Activated T-helper 2 cell treated with anti-CD3 and anti-CD28 coated beads, Interferon-gamma antibody, Interleukin-2, Interleukin-4, amounts not matched to agents 10 μg/mL and 5 μg/mL and 100 μg/mL, durations not matched to agents 14 hours and 24 hours and 36 hours (primary cell): ENCODE data around the gene ZNF792. TPM values are rescaled to one million over a fixed set of nuclear protein-coding genes. Genes with fewer than 3 reads are reported as not detected.
A peak's percentile ranks its signal among the peaks of the same experiment; 100 is the strongest.
"Not testable (repeated sequence)": the region's sequence is repeated elsewhere in the genome, so short reads cannot be mapped to it uniquely, and the experiment has no call there.

Source experiments
- DNase-seq: peaks from one replicate; pipeline ENCODE4 v3.0.0; 2021; ENCODE audit warnings: low spot score
- H3K27ac Mint-ChIP-seq: one replicate; pipeline ENCODE4 v1.8.0; 2021; ENCODE audit warnings: mixed read lengths
- H3K27me3 Mint-ChIP-seq: one replicate; pipeline ENCODE4 v1.8.0; 2021; ENCODE audit warnings: low read depth, mixed read lengths
- H3K36me3 Mint-ChIP-seq: one replicate; pipeline ENCODE4 v1.8.0; 2021; ENCODE audit warnings: low read depth, mixed read lengths
- H3K4me1 Mint-ChIP-seq: one replicate; pipeline ENCODE4 v1.8.0; 2021; ENCODE audit warnings: low read depth, mixed read lengths
- H3K4me3 Mint-ChIP-seq: one replicate; pipeline ENCODE4 v1.8.0; 2021; ENCODE audit warnings: low read depth, mild to moderate bottlenecking, moderate library complexity, mixed read lengths
- H3K9me3 Mint-ChIP-seq: one replicate; pipeline ENCODE4 v1.8.0; 2021; ENCODE audit warnings: mixed read lengths
- intact Hi-C: fragments of 100-400 bp; cut with micrococcal nuclease; formaldehyde crosslinking; loops from one replicate; pipeline ENCODE4 v1.15.1; 2023
- total RNA-seq: library from RNA; stranded (reverse); gene quantifications from 2 replicates; pipeline ENCODE4 v1.2.3, GENCODE V29; 2022

The ZNF792 gene
- total RNA-seq, 1 donor from 2014 or later = 10.0 TPM

DNA sequence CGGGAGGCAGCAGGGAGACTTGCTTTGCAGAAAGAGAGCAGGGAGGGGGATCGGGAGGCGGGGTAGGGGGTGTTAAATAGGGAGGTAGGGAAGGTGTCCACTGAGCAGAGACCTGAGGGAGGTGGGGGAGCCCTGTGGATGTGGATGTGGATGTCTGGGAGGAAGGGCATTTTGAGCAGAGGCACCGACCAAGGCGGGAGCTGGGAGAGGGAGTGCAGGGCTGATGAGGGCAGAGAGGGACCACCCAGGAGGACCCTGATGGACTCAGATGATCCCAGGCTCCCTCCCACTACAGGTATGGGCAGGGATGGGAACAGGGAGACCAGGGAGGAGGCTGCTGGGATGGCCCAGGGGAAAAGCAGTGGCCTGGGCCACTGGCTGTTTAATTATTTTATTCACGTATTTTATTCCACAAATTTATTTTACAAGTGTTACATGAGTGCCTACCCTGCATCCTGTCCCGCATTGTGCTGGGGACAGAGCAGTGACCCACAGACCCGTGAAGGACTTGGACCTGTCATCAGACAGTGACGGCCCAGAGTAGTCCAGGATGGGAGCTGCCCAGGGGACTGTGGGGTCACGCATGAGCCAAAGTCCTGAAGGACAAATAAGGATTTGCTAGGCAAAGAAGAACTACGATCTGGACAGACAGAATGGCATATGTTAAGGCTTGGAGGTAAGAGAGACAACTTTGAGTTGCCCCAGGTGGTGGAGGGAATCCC lies 41.4 kb upstream of the ZNF792 start:
- H3K36me3 Mint-ChIP-seq = peaks cover 74% of the 10 kb centered on the region
- no peak for DNase-seq
- intact Hi-C loops = no loop called here
- no peak overlapping the region for H3K27ac Mint-ChIP-seq
- no peak overlapping the region for H3K4me3 Mint-ChIP-seq
- H3K4me1 Mint-ChIP-seq = peaks cover 35% of the 10 kb centered on the region
- H3K27me3 Mint-ChIP-seq = no peaks in the 10 kb centered on the region
- no peaks in the 10 kb centered on the region for H3K9me3 Mint-ChIP-seq

- peak overlapping the region; percentile 39 for H3K4me3 Mint-ChIP-seq
- intact Hi-C loops = loop anchor here (5.0 kb wide), 2 partner anchors 42 to 327 kb away; partner anchors contain the start of genes SCGB2B2, ZNF302 and ZNF792
- no peaks in the 10 kb centered on the region for H3K27me3 Mint-ChIP-seq
- peaks cover 35% of the 10 kb centered on the region for H3K4me1 Mint-ChIP-seq
- no peak overlapping the region for H3K27ac Mint-ChIP-seq
- no peaks in the 10 kb centered on the region for H3K9me3 Mint-ChIP-seq
- DNase-seq = no peak
- peaks cover 69% of the 10 kb centered on the region for H3K36me3 Mint-ChIP-seq
These were observed 40.7 kb upstream of the ZNF792 start for GRCh38 chr19:35004517-35005255.

DNA sequence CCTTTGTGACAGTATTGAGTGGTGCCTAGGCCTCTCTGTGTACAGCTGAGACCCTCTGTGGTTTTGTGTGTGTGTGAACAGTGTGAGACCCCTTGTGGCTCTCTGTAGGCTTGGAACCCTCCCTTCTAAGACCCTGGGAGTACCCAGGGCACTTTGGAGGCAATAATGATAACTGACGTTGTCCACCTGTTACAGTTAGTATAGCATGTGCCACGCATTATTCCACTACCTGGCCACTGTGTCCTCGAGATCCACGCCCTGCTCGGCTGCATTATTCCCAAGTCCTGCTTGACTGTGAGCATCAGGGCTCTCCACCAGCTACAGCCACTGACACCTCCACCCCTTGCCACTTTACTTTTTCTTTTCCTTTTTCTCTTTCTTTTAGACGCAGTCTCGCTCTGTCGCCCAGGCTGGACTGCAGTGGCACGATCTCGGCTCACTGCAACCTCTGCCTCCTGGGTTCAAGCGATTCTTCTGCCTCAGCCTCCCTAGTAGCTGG lies 38.1 kb upstream of the ZNF792 start:
- peak overlapping the region; percentile 85 for H3K27ac Mint-ChIP-seq
- H3K9me3 Mint-ChIP-seq = no peaks in the 10 kb centered on the region
- peaks cover 64% of the 10 kb centered on the region for H3K36me3 Mint-ChIP-seq
- no peaks in the 10 kb centered on the region for H3K27me3 Mint-ChIP-seq
- peaks cover 50% of the 10 kb centered on the region for H3K4me1 Mint-ChIP-seq
- H3K4me3 Mint-ChIP-seq = peak overlapping the region; percentile 99
- no peak for DNase-seq
- intact Hi-C loops = loop anchor here (5.0 kb wide), 2 partner anchors 40 to 325 kb away; partner anchors contain the start of genes SCGB2B2, ZNF302 and ZNF792

DNA sequence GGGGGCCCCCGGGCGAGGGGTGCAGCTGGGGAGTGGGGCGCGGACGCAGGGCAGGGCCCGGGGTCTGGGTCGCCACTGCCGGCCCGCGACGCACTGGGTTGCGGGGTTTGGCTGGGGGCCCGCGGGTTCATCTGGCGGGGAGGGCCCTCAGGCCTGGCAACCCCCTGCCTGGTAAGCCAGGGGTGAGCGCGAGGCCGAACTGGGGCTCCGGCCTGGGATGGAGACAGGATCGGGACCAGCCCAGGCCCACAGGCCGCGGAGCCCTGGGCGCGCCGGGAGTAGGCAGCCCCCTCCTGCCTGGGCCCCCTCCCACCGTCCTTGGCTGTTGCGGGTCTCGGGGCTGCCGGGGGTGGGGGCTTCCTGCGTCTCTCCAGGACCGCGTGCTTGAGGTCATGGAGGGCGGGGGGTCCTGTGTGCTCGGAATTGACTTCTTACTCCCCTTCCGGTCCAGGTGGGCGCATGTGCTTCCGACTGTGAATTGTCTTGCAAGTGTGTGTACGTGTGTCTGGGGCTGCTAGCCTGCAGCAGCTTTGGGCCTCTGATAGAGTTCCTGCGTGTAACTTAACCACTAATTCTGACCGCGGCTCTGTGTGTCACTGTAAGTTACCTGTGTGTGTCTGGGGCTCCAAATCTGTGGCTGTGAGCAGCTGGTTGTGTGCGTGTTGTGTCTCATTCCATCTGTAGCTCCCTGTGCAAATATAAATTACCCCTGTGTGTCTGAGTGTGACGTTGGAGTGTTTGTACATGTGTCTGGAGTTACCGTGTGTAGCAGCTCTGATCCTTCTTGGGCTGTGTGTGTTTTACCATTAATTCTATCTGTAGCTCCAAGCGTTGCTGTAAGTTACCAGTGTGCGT lies 36.8 kb upstream of the ZNF792 start:
- no peaks in the 10 kb centered on the region for H3K9me3 Mint-ChIP-seq
- H3K36me3 Mint-ChIP-seq = peaks cover 52% of the 10 kb centered on the region
- peaks cover 47% of the 10 kb centered on the region for H3K4me1 Mint-ChIP-seq
- peak overlapping the region; percentile 98 for H3K27ac Mint-ChIP-seq
- peak overlapping the region; percentile 99 for H3K4me3 Mint-ChIP-seq
- DNase-seq = peak; percentile 52
- intact Hi-C loops = loop anchor here (1.0 to 5.0 kb wide), 3 partner anchors 11 to 324 kb away; partner anchors contain the start of genes SCGB2B2, ZNF302 and ZNF792
- no peaks in the 10 kb centered on the region for H3K27me3 Mint-ChIP-seq

GRCh38 chr19:35000338-35000646 lies 36.3 kb upstream of the ZNF792 start:
- H3K9me3 Mint-ChIP-seq = no peaks in the 10 kb centered on the region
- DNase-seq = no peak
- peaks cover 46% of the 10 kb centered on the region for H3K36me3 Mint-ChIP-seq
- intact Hi-C loops = loop anchor here (5.0 kb wide), 2 partner anchors 38 to 323 kb away; partner anchors contain the start of genes SCGB2B2, ZNF302 and ZNF792
- no peak overlapping the region for H3K27ac Mint-ChIP-seq
- H3K27me3 Mint-ChIP-seq = no peaks in the 10 kb centered on the region
- no peak overlapping the region for H3K4me3 Mint-ChIP-seq
- H3K4me1 Mint-ChIP-seq = peaks cover 47% of the 10 kb centered on the region

GRCh38 chr19:34999498-35000337 lies 35.7 kb upstream of the ZNF792 start, which contains the start of gene GRAMD1A:
GRAMD1A (plus strand) TSS chr19:35000323; CDS start chr19:35000479, 156 bp downstream.
- Mint-ChIP-seq H3K4me1 (peaks cover 47% of the 10 kb centered on the region), H3K36me3 (peaks cover 43% of the 10 kb centered on the region), H3K27ac (peak within 1 kb of the TSS; percentile 98), H3K27me3 (no peaks in the 10 kb centered on the region), H3K4me3 (peak within 1 kb of the TSS; percentile 99), H3K9me3 (no peaks in the 10 kb centered on the region)
- peak; percentile 70 for DNase-seq
- intact Hi-C loops = loop anchor here (5.0 kb wide), 2 partner anchors 37 to 322 kb away; partner anchors contain the start of genes SCGB2B2, ZNF302 and ZNF792

DNA sequence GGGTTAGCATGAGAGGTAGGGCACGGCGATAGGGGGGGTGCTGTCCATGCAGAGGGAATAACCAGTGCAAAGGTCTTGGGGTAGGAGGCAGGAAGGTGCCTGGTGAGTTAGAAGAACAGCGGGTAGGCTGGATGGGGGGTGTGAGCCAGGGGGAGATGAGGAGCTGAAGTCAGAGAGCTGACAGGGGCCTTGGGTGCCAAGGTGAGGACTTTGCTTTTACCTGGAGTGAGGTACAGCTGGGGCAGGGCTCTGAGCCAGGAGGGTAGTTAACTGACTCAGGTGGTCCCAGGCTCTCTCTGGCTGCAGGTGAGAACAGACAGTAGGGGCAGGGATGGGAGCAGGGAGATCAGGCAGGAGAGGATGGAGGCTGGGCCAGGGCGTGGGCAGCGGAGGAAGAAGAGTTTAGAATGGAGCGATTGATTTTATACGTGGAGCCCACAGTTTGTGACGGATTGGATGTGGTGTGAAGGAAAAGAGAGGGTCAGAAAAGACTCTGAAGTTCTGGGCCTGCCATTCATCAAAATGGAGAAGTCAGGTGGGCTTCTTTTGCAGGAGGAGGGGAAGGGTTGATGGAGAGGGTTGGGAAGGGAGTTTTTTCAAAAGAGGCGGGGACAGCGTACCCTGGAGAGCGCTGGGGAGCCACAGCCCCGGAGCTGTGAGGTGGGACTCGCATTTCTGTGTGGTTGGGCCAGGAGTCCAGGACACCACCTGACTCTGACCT lies 34.9 kb upstream of the ZNF792 start:
- H3K4me1 Mint-ChIP-seq = peaks cover 41% of the 10 kb centered on the region
- H3K36me3 Mint-ChIP-seq = peaks cover 37% of the 10 kb centered on the region
- H3K9me3 Mint-ChIP-seq = no peaks in the 10 kb centered on the region
- intact Hi-C loops = no loop called here
- H3K27me3 Mint-ChIP-seq = no peaks in the 10 kb centered on the region
- no peak for DNase-seq
- H3K27ac Mint-ChIP-seq = peak overlapping the region; percentile 95
- peak overlapping the region; percentile 86 for H3K4me3 Mint-ChIP-seq

DNA sequence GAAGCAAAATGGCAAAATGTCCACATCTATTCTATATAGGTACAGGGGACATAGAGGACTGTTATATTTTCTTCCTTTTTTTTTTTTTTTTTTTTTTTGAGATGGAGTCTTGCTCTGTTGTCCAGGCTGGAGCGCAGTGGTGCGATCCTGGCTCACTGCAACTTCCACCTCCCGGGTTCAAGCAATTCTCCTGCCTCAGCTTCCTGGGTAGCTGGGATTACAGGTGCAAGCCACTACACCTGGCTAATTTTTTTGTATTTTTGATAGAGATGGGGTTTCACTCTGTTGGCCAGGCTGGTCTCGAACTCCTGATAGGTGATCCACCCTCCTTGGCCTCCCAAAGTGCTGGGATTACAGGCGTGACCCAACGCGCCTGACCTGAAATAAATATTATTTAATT lies 34.2 kb upstream of the ZNF792 start:
- H3K27me3 Mint-ChIP-seq, H3K4me3 Mint-ChIP-seq, intact Hi-C loops, DNase-seq, H3K9me3 Mint-ChIP-seq: not testable (repeated sequence)
- peaks cover 34% of the 10 kb centered on the region for H3K4me1 Mint-ChIP-seq
- peak overlapping the region; percentile 92 for H3K27ac Mint-ChIP-seq
- H3K36me3 Mint-ChIP-seq = peaks cover 31% of the 10 kb centered on the region

- Mint-ChIP-seq H3K27me3 (no peaks in the 10 kb centered on the region), H3K4me1 (peaks cover 25% of the 10 kb centered on the region), H3K27ac (peak overlapping the region; percentile 92), H3K9me3 (peaks cover 3% of the 10 kb centered on the region), H3K4me3 (peak overlapping the region; percentile 37), H3K36me3 (peaks cover 21% of the 10 kb centered on the region)
- intact Hi-C loops = no loop called here
- no peak for DNase-seq
These were observed 33.1 kb upstream of the ZNF792 start for GRCh38 chr19:34997071-34997617.

DNA sequence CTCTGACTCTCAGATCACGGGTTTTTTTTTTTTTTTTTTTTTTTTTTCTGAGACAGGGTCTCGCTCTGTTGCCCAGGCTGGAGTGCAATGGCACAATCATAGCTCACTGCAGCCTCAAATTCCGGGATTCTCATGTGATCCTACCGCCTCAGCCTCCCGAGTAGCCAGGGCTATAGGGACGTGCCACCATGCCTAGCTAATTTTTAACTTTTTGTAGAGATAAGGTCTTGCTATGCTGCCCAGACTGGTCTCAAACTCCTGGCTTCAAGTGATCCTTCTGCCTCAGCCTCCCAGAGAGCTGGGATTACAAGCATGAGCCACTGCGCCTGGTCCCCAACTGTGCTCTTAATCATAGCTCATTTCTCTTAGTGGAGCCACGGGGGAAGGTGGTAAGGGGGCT lies 31.5 kb upstream of the ZNF792 start:
- peaks cover 9% of the 10 kb centered on the region for H3K9me3 Mint-ChIP-seq
- intact Hi-C loops = no loop called here

More for the DNA sequence above, 31.5 kb upstream of the ZNF792 start:
- H3K27ac Mint-ChIP-seq = no peak overlapping the region
- DNase-seq = no peak
- H3K4me3 Mint-ChIP-seq = no peak overlapping the region
- H3K27me3 Mint-ChIP-seq = no peaks in the 10 kb centered on the region
- peaks cover 10% of the 10 kb centered on the region for H3K36me3 Mint-ChIP-seq
- peaks cover 30% of the 10 kb centered on the region for H3K4me1 Mint-ChIP-seq
